HG03095 (cell line): ENCODE results near the gene EIF2B2.
A peak's percentile ranks its signal among the peaks of the same experiment; 100 is the strongest.

Experiments used
- ATAC-seq: cut with Tn5 transposase; IDR thresholded peaks from one replicate; pipeline ENCODE4 v1.9.1; 2021; ENCODE audit warnings: moderate library complexity; ENCODE audit not compliant: unreplicated experiment

The EIF2B2 gene

DNA sequence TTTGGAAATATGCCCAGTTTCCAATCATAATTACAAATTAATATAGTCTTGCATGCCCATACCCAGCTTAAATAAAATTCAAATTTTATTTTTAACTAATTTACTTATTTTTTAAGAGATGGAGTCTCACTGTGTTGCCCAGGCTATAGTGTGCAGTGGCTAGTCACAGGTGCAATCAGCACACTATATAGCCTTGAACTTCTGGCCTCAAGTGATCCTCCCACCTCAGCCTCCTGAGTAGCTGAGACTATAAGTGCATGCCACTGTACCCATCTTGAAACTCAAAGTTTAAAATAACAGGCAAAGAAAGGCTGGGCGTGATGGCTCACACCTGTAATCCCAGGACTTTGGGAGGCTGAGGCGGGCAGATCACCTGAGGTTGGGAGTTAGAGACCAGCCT, 38.2 kb downstream of the EIF2B2 start:
- ATAC-seq: no peak

DNA sequence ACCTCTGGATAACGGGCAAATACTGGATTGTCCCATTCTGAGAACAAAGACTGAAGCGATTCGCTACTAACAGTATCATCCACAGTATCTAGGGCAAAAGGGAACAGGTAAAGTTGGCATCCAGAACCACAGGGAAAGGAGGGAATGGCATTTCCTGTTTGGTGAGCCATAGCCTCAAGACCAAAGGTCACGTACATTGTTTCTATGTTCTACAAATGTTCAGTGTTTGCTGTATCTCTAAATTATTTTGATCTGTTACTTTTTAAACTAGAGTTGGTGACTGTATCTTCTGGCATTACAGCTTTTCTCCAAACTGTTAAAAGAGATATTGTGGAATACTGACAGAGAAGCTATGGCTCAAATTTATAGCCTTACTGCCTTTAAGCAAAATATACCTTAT, 38.9 kb downstream of the EIF2B2 start:
- no peak for ATAC-seq

DNA sequence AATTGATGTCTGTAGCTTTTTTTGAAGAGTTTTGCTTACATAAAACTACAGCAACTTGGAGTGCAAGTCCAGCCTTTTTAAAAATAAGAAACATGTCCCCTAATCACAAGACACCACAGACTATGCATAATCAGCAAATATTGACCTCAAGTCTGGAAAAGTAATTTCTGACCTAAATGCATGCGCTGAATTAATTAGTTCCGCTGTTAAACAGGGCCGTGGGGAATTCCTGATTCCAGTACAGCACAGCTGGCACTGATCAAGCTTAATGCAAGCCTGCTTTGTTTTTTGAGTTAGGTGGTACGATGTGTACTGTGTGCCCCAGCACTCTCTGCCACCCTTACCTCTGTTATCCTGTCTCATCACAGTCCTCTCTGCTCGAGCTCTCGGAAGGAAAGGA, 39.3 kb downstream of the EIF2B2 start:
- no peak for ATAC-seq

DNA sequence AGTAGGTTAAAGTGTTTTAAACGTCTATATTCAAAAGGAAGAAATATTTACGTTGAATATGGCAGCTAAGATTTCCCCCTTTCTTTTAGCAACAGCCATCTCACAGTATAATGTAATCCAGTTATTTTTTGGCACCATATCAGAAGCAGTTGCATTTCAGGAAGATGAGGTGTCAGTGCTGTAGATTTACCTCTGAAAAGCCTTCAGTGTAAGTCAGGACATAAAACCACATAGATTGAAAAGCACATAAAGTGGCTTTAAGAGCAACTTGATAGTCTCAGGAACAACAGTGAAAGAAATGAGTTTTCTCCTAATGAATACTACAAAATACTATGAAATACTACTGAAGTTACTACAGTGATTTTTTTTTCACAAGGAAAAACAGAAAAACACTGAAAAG, 41.6 kb downstream of the EIF2B2 start:
- ATAC-seq: no peak

GRCh38 chr14:75044752-75045151, 42.0 kb downstream of the EIF2B2 start:
- no peak for ATAC-seq

DNA sequence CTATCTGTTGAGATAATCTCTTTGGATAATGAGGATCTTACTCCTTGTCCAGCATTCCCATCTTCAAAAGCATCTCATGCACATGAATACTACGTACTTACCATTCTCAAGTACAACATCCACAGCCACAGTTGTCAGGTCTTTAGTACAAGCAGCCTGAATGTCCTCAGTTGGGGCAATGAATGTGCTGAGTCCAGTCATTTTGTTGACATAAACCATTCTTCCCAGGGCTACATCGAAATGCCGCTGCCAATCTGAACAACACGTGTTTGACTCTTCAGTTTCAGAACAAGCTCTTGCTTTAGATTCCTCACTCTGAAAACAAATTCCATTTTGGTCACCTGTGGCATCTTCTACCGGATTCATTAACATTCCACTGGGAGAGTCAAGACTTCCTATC, 43.6 kb downstream of the EIF2B2 start:
- no peak for ATAC-seq

- ATAC-seq: no peak
These were observed 44.2 kb downstream of the EIF2B2 start for GRCh38 chr14:75046899-75047298.

DNA sequence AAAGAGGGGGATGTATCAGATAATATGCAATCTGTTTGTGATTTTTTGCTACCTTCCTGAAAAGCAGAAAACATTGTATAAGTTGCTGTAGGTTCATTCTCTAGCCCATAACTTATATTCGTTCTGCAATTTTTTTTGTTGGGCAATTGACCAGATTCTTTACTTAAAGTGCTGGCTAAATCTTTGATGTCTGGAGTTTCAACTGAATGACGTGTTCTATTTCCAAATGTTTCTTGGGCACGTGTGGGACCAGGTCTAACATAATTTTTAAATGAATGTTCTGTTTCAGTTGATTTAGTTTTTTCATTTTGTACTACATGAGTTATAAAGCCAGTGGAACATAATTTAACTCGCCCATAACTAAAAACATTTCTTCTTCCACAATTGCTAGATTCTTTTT, 44.8 kb downstream of the EIF2B2 start:
- no peak for ATAC-seq

GRCh38 chr14:75048101-75048500, 45.4 kb downstream of the EIF2B2 start:
- ATAC-seq: no peak

GRCh38 chr14:75049136-75049535, 46.4 kb downstream of the EIF2B2 start:
- ATAC-seq: no peak

DNA sequence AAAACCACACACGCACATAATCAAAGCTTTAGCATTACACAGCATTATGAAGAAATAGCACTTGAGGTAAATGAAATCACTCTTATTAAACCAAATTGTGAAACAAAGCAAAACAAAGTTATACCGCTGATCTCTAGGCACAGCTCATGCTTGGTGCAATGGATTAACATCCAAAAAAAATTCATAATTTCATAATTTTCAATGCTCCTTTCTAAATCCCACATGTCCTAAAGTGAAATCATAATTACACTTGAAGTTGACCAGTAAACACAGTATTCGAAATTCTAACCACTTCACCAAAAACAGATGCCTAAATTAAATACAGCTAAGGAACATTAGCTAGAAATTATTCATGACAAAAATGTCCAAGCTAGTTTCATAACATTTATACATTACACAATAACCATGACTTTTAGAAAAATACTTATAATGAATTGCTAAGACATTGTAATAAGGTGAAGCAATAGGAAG, 47.0 kb downstream of the EIF2B2 start:
- no peak for ATAC-seq

- peak; percentile 54 for ATAC-seq
These were observed 48.3 kb downstream of the EIF2B2 start, which contains the start of gene MLH3 for GRCh38 chr14:75050852-75051555. TSS of gene MLH3 (minus strand) at chr14:75051467. CDS start at chr14:75049655, 1,812 bp downstream.

GRCh38 chr14:75051556-75051899, 48.8 kb downstream of the EIF2B2 start:
- ATAC-seq: no peak

- no peak for ATAC-seq
These were observed 50.9 kb downstream of the EIF2B2 start for GRCh38 chr14:75053396-75054291.

GRCh38 chr14:75054421-75054820, 51.7 kb downstream of the EIF2B2 start:
- ATAC-seq: no peak

DNA sequence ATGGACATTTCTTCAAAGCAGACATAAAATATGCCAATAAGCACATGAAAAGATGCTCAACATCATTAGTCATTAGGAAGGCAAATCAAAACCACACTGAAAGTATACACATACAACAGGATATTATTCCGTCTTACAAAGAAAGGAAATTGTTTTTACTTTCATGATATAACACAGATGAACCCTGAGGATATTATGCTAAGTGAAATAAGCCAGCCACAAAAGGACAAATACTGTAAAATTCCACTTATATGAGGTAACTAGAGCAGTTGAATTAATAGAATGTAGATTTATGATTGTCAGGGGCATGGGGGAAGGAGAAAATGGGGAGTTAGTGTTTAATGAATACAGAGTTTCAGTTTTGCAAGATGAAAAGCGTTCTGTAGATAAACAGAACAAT, 56.9 kb downstream of the EIF2B2 start:
- no peak for ATAC-seq

DNA sequence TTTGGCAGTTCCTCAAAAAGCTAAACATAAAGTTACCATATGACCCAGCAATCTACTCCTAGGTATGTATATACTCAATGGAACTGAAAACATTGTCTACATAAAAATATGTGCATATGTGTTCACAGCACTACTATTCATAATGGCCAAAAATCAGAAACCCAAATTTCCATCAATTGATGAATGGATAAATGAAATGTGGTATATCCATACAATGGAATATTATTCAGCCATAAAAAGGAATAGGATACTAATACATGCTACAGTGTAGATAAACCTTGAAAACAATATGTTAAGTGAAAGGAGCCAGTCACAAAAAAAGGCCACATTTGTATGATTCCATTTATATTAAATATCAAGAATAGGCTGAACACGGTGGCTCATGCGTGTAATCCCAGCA, 57.7 kb downstream of the EIF2B2 start:
- no peak for ATAC-seq
